Measurements from ENCODE around the gene CDC73. TPM values are rescaled to one million over a fixed set of nuclear protein-coding genes. Genes with fewer than 3 reads are reported as not detected.
"Not testable (repeated sequence)": the region's sequence is repeated elsewhere in the genome, so short reads cannot be mapped to it uniquely, and the experiment has no call there.

The CDC73 gene
- total RNA-seq, 1 donor from 2014 or later, result 35.0 TPM

GRCh38 chr1:193221651-193222050, 99.8 kb downstream of the CDC73 start:
- DNase-seq (ENCODE audit: low read depth), result peak; percentile 8

- no peak for DNase-seq (ENCODE audit: low read depth)
Observed at GRCh38 chr1:193222056-193222615, 100.3 kb downstream of the CDC73 start.

- DNase-seq (ENCODE audit: low read depth), result no peak
Observed at GRCh38 chr1:193229136-193229535, 107.3 kb downstream of the CDC73 start.

DNA sequence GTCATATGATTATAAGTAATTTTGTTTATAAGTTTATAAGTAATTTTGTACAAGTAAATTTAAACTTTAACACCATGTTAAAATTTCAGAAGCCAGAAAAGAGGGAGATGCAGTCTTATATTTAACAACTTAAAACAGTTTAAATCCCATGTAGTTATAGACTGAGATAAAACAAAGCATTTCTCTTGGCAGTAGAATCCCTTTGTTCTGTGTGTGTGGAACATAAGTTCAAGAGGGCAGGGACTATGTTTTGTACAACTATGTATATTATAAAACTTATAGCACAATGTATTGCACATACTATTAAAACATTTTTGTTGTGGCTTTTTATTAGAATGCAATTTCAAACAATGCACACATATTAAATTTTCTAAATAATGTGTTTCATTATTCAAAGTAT, 109.3 kb downstream of the CDC73 start:
- DNase-seq (ENCODE audit: low read depth), result not testable (repeated sequence)

DNA sequence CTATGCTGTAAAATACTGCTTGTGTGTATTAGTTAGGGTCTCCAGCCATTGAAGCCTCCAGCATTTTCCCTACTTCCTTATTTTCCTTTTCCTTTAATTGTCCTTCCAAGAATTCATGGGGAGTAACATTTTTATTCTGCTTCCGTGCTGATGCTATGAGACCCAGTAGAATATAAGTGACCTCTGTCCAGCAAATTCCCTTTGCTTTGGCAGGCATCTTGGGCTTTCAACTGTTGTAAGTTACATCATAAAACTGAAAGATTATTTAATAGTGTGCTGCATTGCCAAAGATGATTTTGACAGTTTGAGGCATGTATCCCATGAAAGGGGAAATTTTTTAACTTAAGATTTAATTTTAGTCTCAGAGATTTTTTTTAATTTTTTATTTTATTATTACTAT, 112.7 kb downstream of the CDC73 start:
- no peak for DNase-seq (ENCODE audit: low read depth)

GRCh38 chr1:193237381-193237978, 115.6 kb downstream of the CDC73 start:
- DNase-seq (ENCODE audit: low read depth), result no peak

GRCh38 chr1:193240609-193241008, 118.8 kb downstream of the CDC73 start:
- DNase-seq (ENCODE audit: low read depth), result no peak

DNA sequence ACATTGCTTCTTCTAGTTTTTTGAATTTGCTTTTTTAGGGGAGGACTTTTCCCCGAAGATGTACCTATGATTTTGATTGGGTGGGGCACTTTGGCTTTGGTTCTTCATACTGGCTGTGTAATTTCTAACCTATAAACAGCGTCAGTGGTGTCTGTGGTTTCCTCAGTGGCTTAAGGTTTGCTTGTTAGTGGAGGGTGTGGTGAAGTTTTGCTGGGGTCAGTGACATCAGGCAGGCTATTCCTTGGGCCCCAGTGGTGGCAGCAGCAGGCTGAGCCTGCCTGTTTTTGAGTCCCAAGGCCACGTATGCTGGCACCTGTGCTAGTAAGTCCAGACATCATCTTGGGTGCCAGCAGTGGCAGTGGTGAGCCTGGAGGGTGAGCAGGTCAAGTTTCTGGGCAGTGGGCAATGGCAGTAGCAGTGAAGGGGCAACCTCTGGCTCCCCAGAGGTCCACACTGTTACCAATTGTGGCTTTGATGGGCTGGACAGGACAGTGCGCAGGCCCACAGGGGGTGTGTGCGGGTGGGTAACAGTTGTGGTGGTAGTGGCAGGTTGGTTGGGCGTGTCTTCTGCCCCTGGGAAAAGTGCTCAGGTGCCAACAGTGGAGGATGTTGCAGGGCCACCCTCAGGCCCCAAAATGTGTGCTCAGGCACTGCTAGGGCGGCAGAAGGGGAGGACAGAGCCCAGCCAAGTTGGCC, 119.4 kb downstream of the CDC73 start:
- DNase-seq (ENCODE audit: low read depth), result peak; percentile 84

DNA sequence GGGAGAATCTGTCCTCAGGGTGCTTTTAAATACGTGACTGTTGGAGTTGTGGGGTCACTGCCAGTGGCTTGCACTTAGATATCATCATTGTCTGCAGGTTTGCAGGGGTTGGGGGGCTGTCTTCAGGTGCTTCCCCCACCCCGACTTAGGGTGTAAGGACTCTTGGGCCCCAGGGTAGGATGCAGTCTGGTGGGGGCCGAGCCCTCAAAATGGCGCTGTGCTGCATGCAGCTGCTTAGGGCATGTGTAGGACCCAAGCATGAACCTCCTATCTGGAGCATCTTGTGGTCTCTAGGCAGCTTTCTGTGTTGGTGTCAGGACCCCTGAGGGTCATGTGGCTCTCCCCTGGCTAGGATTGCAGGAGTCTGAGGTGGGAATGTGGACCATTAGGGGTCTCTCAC, 120.2 kb downstream of the CDC73 start:
- no peak for DNase-seq (ENCODE audit: low read depth)

- DNase-seq (ENCODE audit: low read depth), result no peak
Observed at GRCh38 chr1:193249187-193249586, 127.4 kb downstream of the CDC73 start.

- DNase-seq (ENCODE audit: low read depth), result no peak
Observed at GRCh38 chr1:193251950-193252349, 130.1 kb downstream of the CDC73 start.

DNA sequence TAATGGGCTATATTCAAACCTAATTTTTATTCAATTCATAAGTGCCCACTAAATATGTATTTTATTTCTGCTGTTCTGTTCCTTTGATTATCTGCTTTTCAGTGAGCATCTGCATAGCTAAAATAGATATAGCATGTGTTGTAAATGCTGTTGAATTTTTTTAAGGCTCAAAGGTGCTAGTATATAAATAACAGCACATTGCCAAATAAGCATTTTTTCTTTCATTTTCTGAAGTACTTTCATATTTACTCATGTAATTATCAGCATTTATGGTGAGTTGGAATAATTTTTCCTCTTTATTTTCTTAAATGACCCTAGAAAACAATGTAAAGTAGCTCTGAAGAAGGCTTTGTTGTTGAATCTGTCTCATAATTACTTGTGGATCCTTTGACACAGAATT, 134.2 kb downstream of the CDC73 start:
- DNase-seq (ENCODE audit: low read depth), result no peak

GRCh38 chr1:193259636-193260035, 137.8 kb downstream of the CDC73 start:
- DNase-seq (ENCODE audit: low read depth), result no peak

DNA sequence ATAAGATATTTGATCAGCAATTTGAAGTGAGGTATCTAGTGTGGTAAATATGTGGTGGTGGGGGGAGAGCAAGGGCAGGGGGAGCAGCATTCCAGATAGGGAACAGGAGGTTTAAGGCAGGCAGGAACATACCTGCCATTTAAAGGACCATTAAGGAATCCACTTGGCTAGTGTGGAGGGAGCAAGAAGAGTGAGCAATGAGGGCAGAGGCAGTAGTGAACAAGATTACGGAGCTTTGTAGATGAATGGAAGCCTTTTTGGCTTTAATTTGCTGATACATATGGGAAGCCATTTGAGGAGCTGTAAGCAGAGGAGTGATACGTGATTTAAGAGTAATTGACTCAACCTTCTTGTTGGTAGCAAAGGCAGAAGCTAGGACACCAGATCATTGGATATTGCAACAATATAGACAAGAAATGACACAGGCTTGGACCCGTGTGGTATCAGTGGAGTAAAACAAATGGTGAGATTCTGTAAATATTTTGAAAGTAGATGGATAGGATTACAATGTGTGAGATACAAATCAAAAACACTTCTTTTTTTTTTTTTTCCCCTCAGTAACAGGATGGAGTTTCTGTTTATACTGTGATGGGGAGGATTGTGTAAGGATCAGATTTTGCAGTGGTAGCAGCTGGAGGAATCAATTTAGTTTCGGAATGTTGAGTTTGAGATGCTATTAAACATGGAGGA, 138.4 kb downstream of the CDC73 start:
- DNase-seq (ENCODE audit: low read depth), result peak; percentile 9

DNA sequence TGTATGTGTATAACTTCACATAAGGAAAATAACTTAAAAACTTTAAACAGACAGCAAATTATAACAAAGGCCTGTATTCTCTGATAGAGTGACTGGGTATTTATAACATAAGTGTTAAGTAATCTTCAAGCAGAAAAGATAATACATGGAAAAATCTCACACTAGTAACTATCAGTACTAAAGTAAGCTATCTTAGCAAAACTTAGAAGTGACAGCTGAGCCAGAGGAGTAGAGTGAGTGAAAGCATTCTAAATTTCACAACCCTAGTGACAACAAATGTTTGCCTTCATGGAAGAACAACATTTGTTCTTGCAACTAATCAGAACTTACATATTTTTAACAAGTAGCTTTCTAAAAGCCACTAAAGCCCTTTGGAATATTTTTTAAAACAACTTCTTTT, 139.1 kb downstream of the CDC73 start:
- peak; percentile 39 for DNase-seq (ENCODE audit: low read depth)

DNA sequence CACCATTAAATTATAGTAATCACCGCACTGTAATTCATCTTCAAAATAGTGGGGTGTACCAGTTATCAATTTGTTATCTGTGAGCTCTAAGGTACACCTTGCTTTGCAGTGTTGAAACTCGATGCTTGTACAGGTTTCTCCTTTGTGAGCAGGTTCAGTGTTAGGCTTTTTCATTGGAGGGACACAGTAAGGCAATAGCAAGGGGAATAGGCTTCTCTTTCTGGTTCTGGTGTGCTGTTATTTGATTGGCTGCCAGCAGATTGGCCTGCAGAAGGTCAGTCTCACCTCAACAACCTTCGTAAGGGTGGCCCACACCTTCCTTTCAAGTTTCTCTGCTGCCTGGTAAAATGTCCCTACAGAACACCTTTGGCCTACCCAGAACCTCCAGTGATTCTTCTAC, 140.8 kb downstream of the CDC73 start:
- no peak for DNase-seq (ENCODE audit: low read depth)

- DNase-seq (ENCODE audit: low read depth), result no peak
Observed at GRCh38 chr1:193264313-193265065, 142.7 kb downstream of the CDC73 start.

DNA sequence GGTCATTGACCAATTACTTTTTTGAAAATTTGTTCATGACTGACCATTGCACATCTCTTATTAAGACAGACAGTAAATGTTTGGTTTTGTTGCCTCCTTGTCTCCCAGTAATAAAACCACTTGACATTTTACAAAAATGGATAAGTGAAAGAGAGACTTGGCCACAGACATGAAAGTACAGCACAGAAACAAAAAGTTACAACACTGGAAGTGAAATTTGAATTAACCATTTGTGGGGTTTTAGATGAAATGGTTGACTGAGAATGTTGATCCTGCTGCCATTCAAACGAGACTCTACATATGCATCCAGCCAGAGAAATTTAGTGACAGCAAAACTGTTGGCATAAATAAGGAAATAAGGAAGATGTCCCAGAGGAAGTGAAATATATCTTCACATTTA, 143.9 kb downstream of the CDC73 start:
- no peak for DNase-seq (ENCODE audit: low read depth)

DNA sequence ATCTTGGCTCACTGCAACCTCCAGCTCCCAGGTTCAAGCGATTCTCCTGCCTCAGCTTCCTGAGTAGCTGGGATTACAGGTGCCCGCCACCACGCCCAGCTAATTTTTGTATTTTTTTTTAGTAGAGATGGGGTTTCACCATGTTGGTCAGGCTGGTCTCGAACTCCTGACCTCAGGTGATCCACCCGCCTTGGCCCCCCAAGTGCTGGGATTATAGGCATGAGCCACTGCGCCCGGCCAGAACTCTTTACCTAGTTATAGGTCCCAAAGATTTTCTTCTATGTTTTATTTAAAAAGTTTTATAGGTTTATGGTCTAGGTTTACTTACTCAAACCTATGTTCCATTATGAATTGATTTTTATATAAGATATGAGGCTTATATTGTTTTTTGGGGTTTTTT, 145.0 kb downstream of the CDC73 start:
- DNase-seq (ENCODE audit: low read depth), result not testable (repeated sequence)

- DNase-seq (ENCODE audit: low read depth), result peak; percentile 64
Observed at GRCh38 chr1:193270996-193271395, 149.2 kb downstream of the CDC73 start.

- no peak for DNase-seq (ENCODE audit: low read depth)
Observed at GRCh38 chr1:193275773-193276172, 153.9 kb downstream of the CDC73 start.

DNA sequence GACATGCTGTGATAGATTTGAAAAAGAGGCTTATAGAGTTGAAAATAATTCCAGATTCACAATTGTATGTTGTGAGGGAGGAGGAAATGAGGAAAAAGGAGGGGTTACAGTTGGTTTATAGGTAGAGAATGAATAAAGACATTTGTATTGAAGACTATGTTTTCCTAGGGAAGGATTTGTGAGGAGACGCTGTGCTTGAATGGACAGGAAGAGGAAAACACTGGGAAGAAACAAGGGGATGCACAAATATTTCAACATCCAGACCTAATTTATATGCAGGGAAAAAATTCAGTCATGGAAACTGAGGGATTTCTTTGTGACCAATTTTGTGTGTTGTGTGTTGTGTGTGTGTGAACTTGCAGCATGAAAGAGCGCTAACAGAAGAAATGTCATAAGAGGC, 157.1 kb downstream of the CDC73 start:
- no peak for DNase-seq (ENCODE audit: low read depth)

Measured in myocyte (in vitro differentiated cells).